RWPE1 (cell line): ENCODE measurements around the gene DCST1.
A peak's percentile ranks its signal among the peaks of the same experiment; 100 is the strongest.

ENCODE experiments used
- CTCF ChIA-PET: fragments of 350-600 bp; sonication (Branson Sonifier 250); formaldehyde crosslinking; extraction: SDS; loops from one replicate; lab custom pipeline; 2021; lab: Yijun Ruan, JAX
- POLR2A ChIA-PET: fragments of 400-600 bp; formaldehyde crosslinking; extraction: SDS; loops from one replicate; lab custom pipeline; 2020; ENCODE audit warnings: antibody characterized with exemption; ENCODE audit not compliant: low non-redundant PET; lab: Yijun Ruan, JAX
- DNase-seq: peaks from one replicate; pipeline ENCODE4 v3.0.0; 2012; ENCODE audit warnings: low spot score
- H3K27ac ChIP-seq: fragments of 450-650 bp; 2 replicates; pipeline ENCODE4 v1.5.1; 2017
- CTCF ChIP-seq: fragments of 450-650 bp; conservative IDR thresholded peaks from 2 replicates; pipeline ENCODE4 v1.5.1; 2017; ENCODE audit warnings: low read depth, mild to moderate bottlenecking

The DCST1 gene

GRCh38 chr1:155079487-155080311 lies 46.1 kb downstream of the DCST1 start:
- no peak overlapping the region for H3K27ac ChIP-seq
- no peak for DNase-seq
- no peak for TF ChIP-seq CTCF
- CTCF ChIA-PET, result interaction anchor here (0.5 to 1.9 kb wide), 10 partner anchors 9 to 644 kb away, joined by 3 to 8 read pairs (median 4); partner anchors contain the start of genes EFNA4 and KRTCAP2
- POLR2A ChIA-PET, result interaction anchor here (0.8 kb wide), 1 partner anchor 9 kb away, joined by 3 read pairs; no protein-coding TSS in a partner anchor

GRCh38 chr1:155080312-155081228 lies 46.9 kb downstream of the DCST1 start:
- ChIA-PET POLR2A (no interaction called here), CTCF (interaction anchor here (0.5 to 1.9 kb wide), 5 partner anchors 10 to 88 kb away, joined by 3 to 8 read pairs (median 4); partner anchors contain the start of gene EFNA4)
- no peak overlapping the region for H3K27ac ChIP-seq
- TF ChIP-seq CTCF, result no peak
- DNase-seq, result no peak

GRCh38 chr1:155081472-155082300 lies 48.1 kb downstream of the DCST1 start:
- POLR2A ChIA-PET, result no interaction called here
- DNase-seq, result no peak
- H3K27ac ChIP-seq, result no peak overlapping the region
- TF ChIP-seq CTCF, result no peak
- CTCF ChIA-PET, result interaction anchor here (1.9 kb wide), 1 partner anchor 10 kb away, joined by 6 read pairs; no protein-coding TSS in a partner anchor

- DNase-seq, result no peak
- POLR2A ChIA-PET, result interaction anchor here (1.3 kb wide), 1 partner anchor 31 kb away, joined by 12 read pairs; the partner anchor contains the start of gene ADAM15
- H3K27ac ChIP-seq, result peak overlapping the region; percentile 25; the same call in 1 of the 2 replicates
- no peak for TF ChIP-seq CTCF
- CTCF ChIA-PET, result interaction anchor here (0.6 to 1.9 kb wide), 5 partner anchors 9 to 31 kb away, joined by 3 to 6 read pairs (median 5); partner anchors contain the start of gene ADAM15
These were observed 48.9 kb downstream of the DCST1 start for GRCh38 chr1:155082301-155083051.

GRCh38 chr1:155083052-155083541 lies 49.5 kb downstream of the DCST1 start:
- TF ChIP-seq CTCF, result no peak
- H3K27ac ChIP-seq, result peak overlapping the region; percentile 25; the same call in 1 of the 2 replicates
- ChIA-PET CTCF (interaction anchor here (0.6 to 1.9 kb wide), 6 partner anchors 9 to 39 kb away, joined by 3 to 6 read pairs (median 4); partner anchors contain the start of gene ADAM15), POLR2A (interaction anchor here (1.3 kb wide), 1 partner anchor 32 kb away, joined by 12 read pairs; the partner anchor contains the start of gene ADAM15)
- DNase-seq, result no peak
